Astrocyte (in vitro differentiated cells and primary cell): ENCODE data around the gene C16orf96. TPM values are rescaled to one million over a fixed set of nuclear protein-coding genes. Genes with fewer than 3 reads are reported as not detected.

Experiments used
- DNase-seq: peaks from one replicate; pipeline ENCODE4 v3.0.0-alpha.2; 2010; ENCODE audit warnings: low read depth
- FAIRE-seq: peaks from 2 replicates; lab custom pipeline; 2011; peaks lifted over from hg19 to GRCh38; lab: Jason Lieb, UNC
- H2AFZ ChIP-seq: 2 replicates; pipeline ENCODE4 v1.6.0; 2012; ENCODE audit warnings: low read depth, low read length, inconsistent platforms
- H3K27ac ChIP-seq: 2 replicates; pipeline ENCODE4 v1.5.1; 2011; ENCODE audit warnings: low read depth, low read length, inconsistent platforms
- H3K27me3 ChIP-seq: 2 replicates; pipeline ENCODE4 v1.6.0; 2011; ENCODE audit warnings: low read length, inconsistent platforms; ENCODE audit not compliant: insufficient read depth
- H3K36me3 ChIP-seq: 2 replicates; pipeline ENCODE4 v1.5.1; 2011; ENCODE audit warnings: low read length, inconsistent platforms; ENCODE audit not compliant: insufficient read depth
- H3K4me1 ChIP-seq: 2 replicates; pipeline ENCODE4 v1.5.1; 2011; ENCODE audit warnings: low read length, inconsistent platforms; ENCODE audit not compliant: insufficient read depth
- H3K4me2 ChIP-seq: 2 replicates; pipeline ENCODE4 v1.6.0; 2012; ENCODE audit warnings: low read length, inconsistent platforms
- H3K4me3 ChIP-seq: 2 replicates; pipeline ENCODE4 v1.5.1; 2011; ENCODE audit warnings: low read depth, mild to moderate bottlenecking, low read length, inconsistent platforms; ENCODE audit not compliant: insufficient read depth
- H3K79me2 ChIP-seq: 2 replicates; pipeline ENCODE4 v1.6.0; 2012; ENCODE audit warnings: mild to moderate bottlenecking, low read length, inconsistent platforms; ENCODE audit not compliant: insufficient read depth
- H3K9ac ChIP-seq: 2 replicates; pipeline ENCODE4 v1.6.0; 2012; ENCODE audit warnings: mild to moderate bottlenecking, low read length, inconsistent platforms
- H3K9me3 ChIP-seq: 2 replicates; pipeline ENCODE4 v1.5.1; 2012; ENCODE audit warnings: low read depth, mild to moderate bottlenecking, low read length, inconsistent platforms; ENCODE audit not compliant: insufficient read depth
- H4K20me1 ChIP-seq: 2 replicates; pipeline ENCODE4 v1.6.0; 2012; ENCODE audit warnings: low read length, inconsistent platforms; ENCODE audit not compliant: insufficient read depth
- H3K27ac Mint-ChIP-seq: one replicate; pipeline ENCODE4 v1.8.0; 2021; ENCODE audit warnings: mild to moderate bottlenecking, mixed read lengths; ENCODE audit not compliant: unreplicated experiment
- H3K27me3 Mint-ChIP-seq: one replicate; pipeline ENCODE4 v1.8.0; 2021; ENCODE audit warnings: low read depth, mixed read lengths; ENCODE audit not compliant: unreplicated experiment
- H3K36me3 Mint-ChIP-seq: one replicate; pipeline ENCODE4 v1.8.0; 2021; ENCODE audit warnings: low read depth, mixed read lengths; ENCODE audit not compliant: unreplicated experiment
- H3K4me1 Mint-ChIP-seq: one replicate; pipeline ENCODE4 v1.8.0; 2021; ENCODE audit warnings: low read depth, mixed read lengths; ENCODE audit not compliant: unreplicated experiment
- H3K4me3 Mint-ChIP-seq: one replicate; pipeline ENCODE4 v1.8.0; 2021; ENCODE audit warnings: mild to moderate bottlenecking, moderate library complexity, mixed read lengths; ENCODE audit not compliant: unreplicated experiment
- H3K9me3 Mint-ChIP-seq: one replicate; pipeline ENCODE4 v1.8.0; 2021; ENCODE audit warnings: mild to moderate bottlenecking, mixed read lengths; ENCODE audit not compliant: unreplicated experiment
- EZH2 ChIP-seq: IDR thresholded peaks from 2 replicates; pipeline ENCODE4 v1.6.1; 2012; ENCODE audit warnings: mild to moderate bottlenecking, low read length, inconsistent platforms; ENCODE audit not compliant: insufficient read depth
- total RNA-seq: library from RNA; stranded (reverse); gene quantifications from 2 replicates; pipeline ENCODE4 v1.2.1, GENCODE V29; 2021
- TF ChIP-seq, protein P1 (sequence below): IDR thresholded peaks from 2 replicates; pipeline ENCODE4 v1.5.1; 2011; ENCODE audit warnings: low read depth, mild to moderate bottlenecking, inconsistent platforms, low read length, moderate library complexity; ENCODE audit not compliant: insufficient read depth

Gene C16orf96
- total RNA-seq, 1 donor from 2014 or later = 0.20 TPM

- H3K27me3 ChIP-seq = peaks cover 7% of the 10 kb centered on the region
- H3K9ac ChIP-seq = no peak overlapping the region
- H3K27ac ChIP-seq = no peak overlapping the region
- H3K4me1 Mint-ChIP-seq = no peaks in the 10 kb centered on the region
- no peak overlapping the region for H3K27ac Mint-ChIP-seq
- H3K9me3 ChIP-seq = no peaks in the 10 kb centered on the region
- no peak overlapping the region for H3K4me2 ChIP-seq
- H3K36me3 ChIP-seq = no peaks in the 10 kb centered on the region
- TF ChIP-seq, protein P1, sequence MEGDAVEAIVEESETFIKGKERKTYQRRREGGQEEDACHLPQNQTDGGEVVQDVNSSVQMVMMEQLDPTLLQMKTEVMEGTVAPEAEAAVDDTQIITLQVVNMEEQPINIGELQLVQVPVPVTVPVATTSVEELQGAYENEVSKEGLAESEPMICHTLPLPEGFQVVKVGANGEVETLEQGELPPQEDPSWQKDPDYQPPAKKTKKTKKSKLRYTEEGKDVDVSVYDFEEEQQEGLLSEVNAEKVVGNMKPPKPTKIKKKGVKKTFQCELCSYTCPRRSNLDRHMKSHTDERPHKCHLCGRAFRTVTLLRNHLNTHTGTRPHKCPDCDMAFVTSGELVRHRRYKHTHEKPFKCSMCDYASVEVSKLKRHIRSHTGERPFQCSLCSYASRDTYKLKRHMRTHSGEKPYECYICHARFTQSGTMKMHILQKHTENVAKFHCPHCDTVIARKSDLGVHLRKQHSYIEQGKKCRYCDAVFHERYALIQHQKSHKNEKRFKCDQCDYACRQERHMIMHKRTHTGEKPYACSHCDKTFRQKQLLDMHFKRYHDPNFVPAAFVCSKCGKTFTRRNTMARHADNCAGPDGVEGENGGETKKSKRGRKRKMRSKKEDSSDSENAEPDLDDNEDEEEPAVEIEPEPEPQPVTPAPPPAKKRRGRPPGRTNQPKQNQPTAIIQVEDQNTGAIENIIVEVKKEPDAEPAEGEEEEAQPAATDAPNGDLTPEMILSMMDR = no peak
- no peak for TF ChIP-seq EZH2
- H3K4me3 Mint-ChIP-seq = no peak overlapping the region
- no peaks in the 10 kb centered on the region for H3K79me2 ChIP-seq
- no peak overlapping the region for H2AFZ ChIP-seq
- no peaks in the 10 kb centered on the region for H3K4me1 ChIP-seq
- no peak for FAIRE-seq
- no peaks in the 10 kb centered on the region for H3K9me3 Mint-ChIP-seq
- no peaks in the 10 kb centered on the region for H3K36me3 Mint-ChIP-seq
- no peaks in the 10 kb centered on the region for H4K20me1 ChIP-seq
- DNase-seq = no peak
- H3K4me3 ChIP-seq = no peak overlapping the region
- peaks cover 20% of the 10 kb centered on the region for H3K27me3 Mint-ChIP-seq
Measured at GRCh38 chr16:4599037-4599436, 42.9 kb downstream of the C16orf96 start.

DNA sequence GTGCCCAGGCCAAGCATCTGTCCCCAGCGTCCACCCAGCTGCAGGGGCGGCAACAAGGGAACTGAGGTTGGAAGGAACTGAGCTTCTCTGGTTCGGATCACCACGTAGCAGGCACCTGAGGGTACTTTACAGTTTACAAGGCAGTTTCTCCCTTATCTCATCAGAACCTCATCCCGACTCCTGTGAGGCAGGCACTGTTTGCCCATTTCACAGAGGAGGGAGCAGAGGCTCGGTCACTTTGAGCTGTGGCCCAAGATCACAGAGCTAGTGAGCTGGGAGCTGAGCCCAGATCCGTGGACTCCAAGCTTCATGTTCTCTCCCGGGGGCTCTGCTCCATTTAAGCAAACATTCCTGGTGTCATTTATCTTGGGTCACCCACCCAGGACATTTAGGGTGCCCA is 43.4 kb downstream of the C16orf96 start:
- no peaks in the 10 kb centered on the region for H3K36me3 ChIP-seq
- Mint-ChIP-seq H3K27me3 (peaks cover 19% of the 10 kb centered on the region), H3K9me3 (no peaks in the 10 kb centered on the region), H3K36me3 (no peaks in the 10 kb centered on the region), H3K27ac (no peak overlapping the region), H3K4me3 (no peak overlapping the region), H3K4me1 (no peaks in the 10 kb centered on the region)
- no peak overlapping the region for H3K4me3 ChIP-seq
- H4K20me1 ChIP-seq = no peaks in the 10 kb centered on the region
- TF ChIP-seq, protein P1 = no peak
- TF ChIP-seq EZH2 = no peak
- no peaks in the 10 kb centered on the region for H3K9me3 ChIP-seq
- no peaks in the 10 kb centered on the region for H3K4me1 ChIP-seq
- H3K27ac ChIP-seq = no peak overlapping the region
- H3K4me2 ChIP-seq = no peak overlapping the region
- no peak overlapping the region for H3K9ac ChIP-seq
- DNase-seq (no peak), FAIRE-seq (no peak)
- H3K27me3 ChIP-seq = peaks cover 7% of the 10 kb centered on the region
- H2AFZ ChIP-seq = no peak overlapping the region
- H3K79me2 ChIP-seq = no peaks in the 10 kb centered on the region

DNA sequence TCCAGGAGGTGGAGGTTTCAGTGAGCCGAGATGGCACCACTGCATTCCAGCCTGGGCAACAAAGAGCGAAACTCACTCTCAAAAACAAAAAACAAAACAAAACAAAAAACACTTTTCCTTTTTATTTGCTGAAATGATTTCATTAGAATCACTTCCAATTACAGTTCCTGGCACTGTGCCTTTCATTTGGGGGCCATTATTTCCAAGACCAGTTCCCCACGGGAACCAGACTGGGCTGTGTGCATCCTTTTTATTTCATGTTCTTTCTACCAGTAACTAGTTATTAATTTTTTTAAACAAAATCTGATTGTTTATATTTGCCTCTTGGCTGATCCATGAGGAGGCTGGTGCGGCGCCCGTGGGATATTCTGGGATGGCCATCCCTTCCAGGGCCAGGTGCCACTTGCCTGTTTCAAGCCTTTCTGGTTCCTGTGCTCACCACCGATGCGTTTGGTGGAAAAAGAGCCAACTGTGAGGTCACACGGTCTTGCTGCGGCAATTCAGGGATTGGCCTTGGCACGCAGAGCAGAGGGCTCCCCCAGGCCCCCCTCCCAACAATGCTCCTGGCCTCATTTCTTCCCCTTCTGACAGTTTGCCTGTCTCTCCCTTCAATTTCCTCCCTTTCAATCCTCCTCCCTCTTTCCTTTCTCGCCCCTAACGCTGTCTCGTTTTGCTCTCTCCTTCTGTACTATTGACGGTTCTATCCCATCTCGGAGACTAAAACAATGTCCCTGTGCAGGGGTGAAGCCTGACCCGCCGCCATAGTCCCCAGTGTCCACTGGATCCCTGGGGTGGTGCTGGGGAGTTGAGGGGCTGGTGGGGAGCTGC is 45.1 kb downstream of the C16orf96 start:
- no peak for FAIRE-seq
- H3K36me3 Mint-ChIP-seq = no peaks in the 10 kb centered on the region
- no peaks in the 10 kb centered on the region for H3K4me1 ChIP-seq
- no peaks in the 10 kb centered on the region for H3K9me3 Mint-ChIP-seq
- no peak overlapping the region for H3K4me3 ChIP-seq
- H3K27ac Mint-ChIP-seq = no peak overlapping the region
- no peak overlapping the region for H3K27ac ChIP-seq
- H4K20me1 ChIP-seq = peaks cover under 1% of the 10 kb centered on the region
- no peaks in the 10 kb centered on the region for H3K36me3 ChIP-seq
- DNase-seq = no peak
- H3K4me1 Mint-ChIP-seq = no peaks in the 10 kb centered on the region
- peaks cover 7% of the 10 kb centered on the region for H3K27me3 ChIP-seq
- H3K9me3 ChIP-seq = no peaks in the 10 kb centered on the region
- peak overlapping the region; percentile 26 for H2AFZ ChIP-seq
- peak overlapping the region; percentile 34 for H3K4me3 Mint-ChIP-seq
- peak overlapping the region; percentile 33 for H3K4me2 ChIP-seq
- peaks cover 14% of the 10 kb centered on the region for H3K27me3 Mint-ChIP-seq
- TF ChIP-seq EZH2 = no peak
- TF ChIP-seq, protein P1 = no peak
- no peaks in the 10 kb centered on the region for H3K79me2 ChIP-seq
- H3K9ac ChIP-seq = no peak overlapping the region
